ENCODE measurements around the gene PROC.
"Not testable (repeated sequence)": the region's sequence is repeated elsewhere in the genome, so short reads cannot be mapped to it uniquely, and the experiment has no call there.

PROC gene

GRCh38 chr2:127427376-127428056, 9.3 kb downstream of the PROC start:
- no peak for DNase-seq (ENCODE audit: low read depth)

GRCh38 chr2:127428057-127428814, 10.0 kb downstream of the PROC start:
- no peak for DNase-seq (ENCODE audit: low read depth)

- DNase-seq (ENCODE audit: low read depth), result no peak
Measured at GRCh38 chr2:127428815-127429109, 10.5 kb downstream of the PROC start.

- no peak for DNase-seq (ENCODE audit: low read depth)
Measured at GRCh38 chr2:127429291-127429690, 11.1 kb downstream of the PROC start.

- DNase-seq (ENCODE audit: low read depth), result no peak
Measured at GRCh38 chr2:127429844-127430425, 11.7 kb downstream of the PROC start.

- DNase-seq (ENCODE audit: low read depth), result no peak
Measured at GRCh38 chr2:127431408-127432023, 13.3 kb downstream of the PROC start.

- no peak for DNase-seq (ENCODE audit: low read depth)
Measured at GRCh38 chr2:127434515-127434914, 16.3 kb downstream of the PROC start.

GRCh38 chr2:127437056-127437455, 18.8 kb downstream of the PROC start:
- DNase-seq (ENCODE audit: low read depth), result no peak

GRCh38 chr2:127437781-127438726, 19.8 kb downstream of the PROC start:
- no peak for DNase-seq (ENCODE audit: low read depth)

- no peak for DNase-seq (ENCODE audit: low read depth)
Measured at GRCh38 chr2:127439343-127439742, 21.1 kb downstream of the PROC start.

GRCh38 chr2:127448526-127448925, 30.3 kb downstream of the PROC start:
- no peak for DNase-seq (ENCODE audit: low read depth)

- DNase-seq (ENCODE audit: low read depth), result no peak
Measured at GRCh38 chr2:127449414-127449813, 31.2 kb downstream of the PROC start.

- DNase-seq (ENCODE audit: low read depth), result no peak
Measured at GRCh38 chr2:127449898-127450297, 31.7 kb downstream of the PROC start.

- DNase-seq (ENCODE audit: low read depth), result no peak
Measured at GRCh38 chr2:127451981-127452380, 33.8 kb downstream of the PROC start.

- DNase-seq (ENCODE audit: low read depth), result not testable (repeated sequence)
Measured at GRCh38 chr2:127452423-127452822, 34.2 kb downstream of the PROC start.

GRCh38 chr2:127453013-127453391, 34.8 kb downstream of the PROC start:
- no peak for DNase-seq (ENCODE audit: low read depth)

- DNase-seq (ENCODE audit: low read depth), result no peak
Measured at GRCh38 chr2:127453392-127454171, 35.4 kb downstream of the PROC start.

GRCh38 chr2:127454595-127455565, 36.7 kb downstream of the PROC start:
- DNase-seq (ENCODE audit: low read depth), result no peak

GRCh38 chr2:127455566-127456493, 37.6 kb downstream of the PROC start:
- DNase-seq (ENCODE audit: low read depth), result no peak
